Measurements from ENCODE around the gene NEK9.

NEK9 gene

GRCh38 chr14:75156901-75157300, 30.1 kb upstream of the NEK9 start:
- peaks cover 72% of the 10 kb centered on the region for H3K79me2 ChIP-seq (ENCODE audit: control insufficient read depth, low read length)
- TF ChIP-seq CTCF (IDR thresholded peaks at IDR 0.05; ENCODE audit: low read depth, low read length, poor library complexity, severe bottlenecking): no peak
- no peak for TF ChIP-seq EZH2phosphoT487 (IDR thresholded peaks at IDR 0.05; ENCODE audit: borderline replicate concordance, low read length)
- no peak overlapping the region for H3K4me3 ChIP-seq (ENCODE audit: low read length)
- H3K4me2 ChIP-seq (ENCODE audit: low read length): no peak overlapping the region
- H3K36me3 ChIP-seq (ENCODE audit: control insufficient read depth, low read length): peaks cover 8% of the 10 kb centered on the region
- H3K27ac ChIP-seq (ENCODE audit: low read depth, low read length): no peak overlapping the region
- no peaks in the 10 kb centered on the region; the same call in 1 of the 2 replicates for H4K20me1 ChIP-seq (ENCODE audit: control insufficient read depth, insufficient read depth, low read depth, low read length)
- no peaks in the 10 kb centered on the region for H3F3A ChIP-seq (ENCODE audit: control insufficient read depth, insufficient read depth)
- no peaks in the 10 kb centered on the region for H3K27me3 ChIP-seq (ENCODE audit: control insufficient read depth, low read length)
- peaks cover 7% of the 10 kb centered on the region for H3K4me1 ChIP-seq (ENCODE audit: control insufficient read depth, low read length)
- H3K9me3 ChIP-seq (ENCODE audit: control insufficient read depth, insufficient read depth, low read length): no peaks in the 10 kb centered on the region
- H3K9me2 ChIP-seq (replicated peaks; ENCODE audit: control insufficient read depth, low read length): no peaks in the 10 kb centered on the region

GRCh38 chr14:75156111-75156510, 29.3 kb upstream of the NEK9 start:
- Histone ChIP-seq H3K4me3 (ENCODE audit: low read length) (no peak overlapping the region), H3K36me3 (ENCODE audit: control insufficient read depth, low read length) (peaks cover 15% of the 10 kb centered on the region), H3K27ac (ENCODE audit: low read depth, low read length) (no peak overlapping the region), H3F3A (ENCODE audit: control insufficient read depth, insufficient read depth) (no peaks in the 10 kb centered on the region), H3K4me2 (ENCODE audit: low read length) (no peak overlapping the region), H3K9me3 (ENCODE audit: control insufficient read depth, insufficient read depth, low read length) (no peaks in the 10 kb centered on the region), H3K79me2 (ENCODE audit: control insufficient read depth, low read length) (peaks cover 66% of the 10 kb centered on the region), H3K27me3 (ENCODE audit: control insufficient read depth, low read length) (no peaks in the 10 kb centered on the region), H3K9me2 (replicated peaks; ENCODE audit: control insufficient read depth, low read length) (no peaks in the 10 kb centered on the region), H4K20me1 (ENCODE audit: control insufficient read depth, insufficient read depth, low read depth, low read length) (no peaks in the 10 kb centered on the region; the same call in 1 of the 2 replicates), H3K4me1 (ENCODE audit: control insufficient read depth, low read length) (peaks cover 7% of the 10 kb centered on the region)
- TF ChIP-seq EZH2phosphoT487 (IDR thresholded peaks at IDR 0.05; ENCODE audit: borderline replicate concordance, low read length) (no peak), CTCF (IDR thresholded peaks at IDR 0.05; ENCODE audit: low read depth, low read length, poor library complexity, severe bottlenecking) (no peak)

GRCh38 chr14:75155169-75155568, 28.3 kb upstream of the NEK9 start:
- Histone ChIP-seq H3K4me3 (ENCODE audit: low read length) (no peak overlapping the region), H3K9me3 (ENCODE audit: control insufficient read depth, insufficient read depth, low read length) (no peaks in the 10 kb centered on the region), H3K79me2 (ENCODE audit: control insufficient read depth, low read length) (peaks cover 59% of the 10 kb centered on the region), H3K9me2 (replicated peaks; ENCODE audit: control insufficient read depth, low read length) (no peaks in the 10 kb centered on the region), H3K27ac (ENCODE audit: low read depth, low read length) (no peak overlapping the region), H3K4me1 (ENCODE audit: control insufficient read depth, low read length) (peaks cover 7% of the 10 kb centered on the region), H3K36me3 (ENCODE audit: control insufficient read depth, low read length) (peaks cover 19% of the 10 kb centered on the region), H3K27me3 (ENCODE audit: control insufficient read depth, low read length) (no peaks in the 10 kb centered on the region), H3K4me2 (ENCODE audit: low read length) (no peak overlapping the region), H3F3A (ENCODE audit: control insufficient read depth, insufficient read depth) (no peaks in the 10 kb centered on the region), H4K20me1 (ENCODE audit: control insufficient read depth, insufficient read depth, low read depth, low read length) (no peaks in the 10 kb centered on the region; the same call in 1 of the 2 replicates)
- TF ChIP-seq EZH2phosphoT487 (IDR thresholded peaks at IDR 0.05; ENCODE audit: borderline replicate concordance, low read length) (no peak), CTCF (IDR thresholded peaks at IDR 0.05; ENCODE audit: low read depth, low read length, poor library complexity, severe bottlenecking) (no peak)

Data from DOHH2 (cell line).